Effector memory CD4-positive, alpha-beta T cell (primary cell): ENCODE measurements around the gene ROPN1B.
"Not testable (repeated sequence)": the region's sequence is repeated elsewhere in the genome, so short reads cannot be mapped to it uniquely, and the experiment has no call there.

Source experiments
- DNase-seq, 3 donors: peaks; one replicate each; pipeline ENCODE4 v3.0.0-alpha.2; 2020
- H3K27ac ChIP-seq: 2 replicates; pipeline ENCODE4 v1.7.0; 2013; ENCODE audit warnings: mild to moderate bottlenecking, low read length, moderate library complexity; ENCODE audit not compliant: insufficient read depth, poor library complexity, severe bottlenecking
- H3K27me3 ChIP-seq: replicated peaks from 2 replicates; pipeline ENCODE4 v1.7.0; 2013; ENCODE audit warnings: mild to moderate bottlenecking, low read length; ENCODE audit not compliant: insufficient read depth, control insufficient read depth, poor library complexity, severe bottlenecking
- H3K36me3 ChIP-seq: 2 replicates; pipeline ENCODE4 v1.7.0; 2013; ENCODE audit warnings: mild to moderate bottlenecking, low read length, moderate library complexity; ENCODE audit not compliant: control insufficient read depth, insufficient read depth
- H3K4me1 ChIP-seq: 2 replicates; pipeline ENCODE4 v1.7.0; 2013; ENCODE audit warnings: low read length, mild to moderate bottlenecking; ENCODE audit not compliant: control insufficient read depth, insufficient read depth, poor library complexity, severe bottlenecking
- H3K4me3 ChIP-seq: 2 replicates; pipeline ENCODE4 v1.7.0; 2013; ENCODE audit warnings: low read length, low read depth, mild to moderate bottlenecking; ENCODE audit not compliant: insufficient read depth, poor library complexity, severe bottlenecking
- H3K9me3 ChIP-seq: 2 replicates; pipeline ENCODE4 v1.7.0; 2013; ENCODE audit warnings: mild to moderate bottlenecking, low read length, moderate library complexity; ENCODE audit not compliant: control insufficient read depth

ROPN1B gene

GRCh38 chr3:125957674-125958510 lies 11.1 kb upstream of the ROPN1B start:
- peaks cover 4% of the 10 kb centered on the region for H3K27me3 ChIP-seq
- DNase-seq, result no peak
- H3K36me3 ChIP-seq, result no peaks in the 10 kb centered on the region
- no peak overlapping the region for H3K4me3 ChIP-seq
- H3K4me1 ChIP-seq, result no peaks in the 10 kb centered on the region
- H3K9me3 ChIP-seq, result no peaks in the 10 kb centered on the region
- H3K27ac ChIP-seq, result no peak overlapping the region

- H3K9me3 ChIP-seq, result no peaks in the 10 kb centered on the region
- no peak overlapping the region for H3K27ac ChIP-seq
- H3K4me1 ChIP-seq, result no peaks in the 10 kb centered on the region
- H3K36me3 ChIP-seq, result no peaks in the 10 kb centered on the region
- H3K27me3 ChIP-seq, result peaks cover 4% of the 10 kb centered on the region
- no peak overlapping the region for H3K4me3 ChIP-seq
- DNase-seq, result no peak
These were observed 10.3 kb upstream of the ROPN1B start for GRCh38 chr3:125958511-125959316.

GRCh38 chr3:125959317-125960065 lies 9.5 kb upstream of the ROPN1B start:
- no peak overlapping the region for H3K4me3 ChIP-seq
- H3K4me1 ChIP-seq, result no peaks in the 10 kb centered on the region
- H3K9me3 ChIP-seq, result no peaks in the 10 kb centered on the region
- no peak overlapping the region for H3K27ac ChIP-seq
- DNase-seq, result no peak
- peaks cover 4% of the 10 kb centered on the region for H3K27me3 ChIP-seq
- H3K36me3 ChIP-seq, result no peaks in the 10 kb centered on the region

- H3K4me1 ChIP-seq, result no peaks in the 10 kb centered on the region
- DNase-seq, result no peak
- no peak overlapping the region for H3K4me3 ChIP-seq
- no peaks in the 10 kb centered on the region for H3K9me3 ChIP-seq
- no peak overlapping the region for H3K27ac ChIP-seq
- H3K27me3 ChIP-seq, result peaks cover 4% of the 10 kb centered on the region
- no peaks in the 10 kb centered on the region for H3K36me3 ChIP-seq
These were observed 8.9 kb upstream of the ROPN1B start for GRCh38 chr3:125960066-125960424.

GRCh38 chr3:125960456-125961288 lies 8.3 kb upstream of the ROPN1B start:
- Histone ChIP-seq H3K4me1 (no peaks in the 10 kb centered on the region), H3K4me3 (no peak overlapping the region), H3K27ac (no peak overlapping the region), H3K36me3 (no peaks in the 10 kb centered on the region), H3K9me3 (no peaks in the 10 kb centered on the region), H3K27me3 (peaks cover 2% of the 10 kb centered on the region)
- no peak for DNase-seq

GRCh38 chr3:125961289-125961589 lies 7.7 kb upstream of the ROPN1B start:
- no peaks in the 10 kb centered on the region for H3K9me3 ChIP-seq
- no peak overlapping the region for H3K27ac ChIP-seq
- H3K27me3 ChIP-seq, result no peaks in the 10 kb centered on the region
- no peaks in the 10 kb centered on the region for H3K36me3 ChIP-seq
- no peaks in the 10 kb centered on the region for H3K4me1 ChIP-seq
- no peak overlapping the region for H3K4me3 ChIP-seq
- DNase-seq, result no peak

GRCh38 chr3:125963834-125964233 lies 5.1 kb upstream of the ROPN1B start:
- not testable (repeated sequence) for H3K9me3 ChIP-seq, H3K4me1 ChIP-seq, DNase-seq, H3K4me3 ChIP-seq, H3K27me3 ChIP-seq, H3K36me3 ChIP-seq, H3K27ac ChIP-seq

- Histone ChIP-seq H3K9me3 (no peaks in the 10 kb centered on the region), H3K36me3 (no peaks in the 10 kb centered on the region), H3K4me3 (no peak overlapping the region), H3K27ac (no peak overlapping the region), H3K4me1 (no peaks in the 10 kb centered on the region), H3K27me3 (no peaks in the 10 kb centered on the region)
- DNase-seq, result no peak
These were observed 3.5 kb upstream of the ROPN1B start for GRCh38 chr3:125965505-125965904.

GRCh38 chr3:125967156-125967555 lies 1.8 kb upstream of the ROPN1B start:
- H3K36me3 ChIP-seq, result no peaks in the 10 kb centered on the region
- DNase-seq, result no peak
- no peak overlapping the region for H3K27ac ChIP-seq
- peaks cover 9% of the 10 kb centered on the region for H3K27me3 ChIP-seq
- no peaks in the 10 kb centered on the region for H3K9me3 ChIP-seq
- peaks cover 3% of the 10 kb centered on the region for H3K4me1 ChIP-seq
- no peak overlapping the region for H3K4me3 ChIP-seq
